AML-193 (cell line): ENCODE results near the gene C5orf24.
"Not testable (repeated sequence)": the region's sequence is repeated elsewhere in the genome, so short reads cannot be mapped to it uniquely, and the experiment has no call there.

Source experiments
- DNase-seq, 2 experiments: peaks; one replicate each; lab custom pipeline; 2025; lab: John Stamatoyannopoulos, UW

C5orf24 gene

DNA sequence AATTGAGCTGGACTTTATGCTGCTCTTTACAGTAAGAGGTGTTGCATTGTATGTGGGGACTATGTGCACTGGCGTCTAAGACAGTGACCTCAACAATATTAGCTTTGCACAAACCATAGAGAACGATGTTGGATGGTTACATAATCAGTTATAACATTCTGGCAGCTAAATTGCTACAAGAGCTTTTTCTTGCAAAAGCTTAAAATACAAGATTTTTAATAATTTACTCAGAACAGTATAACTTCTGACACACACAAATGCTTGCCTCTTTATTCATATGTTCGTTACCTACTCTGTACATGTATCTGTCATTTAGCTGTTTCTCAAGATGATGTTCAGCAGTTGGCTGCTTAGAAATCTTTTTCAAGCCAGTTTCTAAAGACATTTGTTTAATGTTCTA is 11.6 kb downstream of the C5orf24 start:
- no peak for DNase-seq

- DNase-seq, result no peak
Observed at GRCh38 chr5:134864707-134865106, 18.9 kb downstream of the C5orf24 start.

- no peak for DNase-seq
Observed at GRCh38 chr5:134873494-134873893, 27.7 kb downstream of the C5orf24 start.

GRCh38 chr5:134873987-134874830 is 28.4 kb downstream of the C5orf24 start, which contains the start of gene TXNDC15:
TXNDC15 (plus strand) TSS chr5:134874371; CDS start chr5:134874428, 57 bp downstream.
- DNase-seq, result peak; percentile 70 to 77

- peak; percentile 32 to 41 for DNase-seq
Observed at GRCh38 chr5:134874831-134875655, 29.3 kb downstream of the C5orf24 start.

DNA sequence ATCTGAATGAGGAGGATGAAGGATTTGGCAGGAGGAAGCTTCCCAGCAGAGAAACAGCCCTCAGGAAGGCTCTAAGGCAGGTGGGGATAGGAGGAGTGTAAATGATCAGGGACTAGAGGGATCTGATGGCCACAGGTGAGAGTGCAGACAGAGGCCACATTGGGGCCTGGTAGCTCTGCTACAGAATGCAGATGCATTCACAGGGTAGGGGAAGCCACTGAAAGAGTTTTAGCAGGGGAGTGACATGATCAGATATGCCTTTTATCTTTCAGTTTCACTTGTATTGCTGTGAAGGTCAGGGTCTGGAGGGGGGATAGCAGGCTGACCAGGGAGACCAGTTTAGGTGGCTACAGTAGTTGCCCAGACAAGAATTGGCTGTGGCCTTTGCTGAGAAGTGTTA is 31.4 kb downstream of the C5orf24 start:
- no peak for DNase-seq

DNA sequence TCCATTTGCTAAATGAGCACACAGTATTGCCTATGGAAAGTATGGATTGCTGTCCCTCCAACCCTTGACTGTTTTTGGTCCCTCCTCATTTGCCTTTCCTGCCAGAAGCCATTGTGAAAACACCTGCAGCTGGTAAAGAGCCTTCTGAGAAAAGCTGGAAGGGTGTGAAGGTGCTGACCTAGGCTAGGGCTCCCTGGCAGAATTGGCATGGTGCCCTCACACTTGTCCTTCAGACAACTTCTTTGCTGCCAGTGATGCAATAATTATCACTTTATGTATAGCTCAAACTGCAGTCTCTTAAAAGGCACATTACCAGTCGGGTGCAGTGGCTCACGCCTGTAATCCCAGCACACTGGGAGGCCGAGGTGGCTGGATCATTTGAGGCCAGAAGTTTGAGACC is 32.6 kb downstream of the C5orf24 start:
- DNase-seq, result no peak

- DNase-seq, result no peak
Observed at GRCh38 chr5:134879456-134879855, 33.7 kb downstream of the C5orf24 start.

GRCh38 chr5:134880937-134881336 is 35.2 kb downstream of the C5orf24 start:
- DNase-seq, result not testable (repeated sequence)

DNA sequence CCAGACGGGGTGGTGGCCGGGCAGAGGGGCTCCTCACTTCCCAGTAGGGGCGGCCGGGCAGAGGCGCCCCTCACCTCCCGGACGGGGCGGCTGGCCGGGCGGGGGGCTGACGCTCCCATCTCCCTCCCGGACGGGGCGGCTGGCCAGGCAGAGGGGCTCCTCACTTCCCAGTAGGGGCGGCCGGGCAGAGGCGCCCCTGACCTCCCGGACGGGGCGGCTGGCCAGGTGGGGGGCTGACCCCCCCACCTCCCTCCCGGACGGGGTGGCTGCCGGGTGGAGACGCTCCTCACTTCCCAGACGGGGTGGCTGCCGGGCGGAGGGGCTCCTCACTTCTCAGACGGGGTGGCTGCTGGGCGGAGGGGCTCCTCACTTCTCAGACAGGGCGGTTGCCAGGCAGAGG is 35.9 kb downstream of the C5orf24 start:
- DNase-seq, result not testable (repeated sequence)

DNA sequence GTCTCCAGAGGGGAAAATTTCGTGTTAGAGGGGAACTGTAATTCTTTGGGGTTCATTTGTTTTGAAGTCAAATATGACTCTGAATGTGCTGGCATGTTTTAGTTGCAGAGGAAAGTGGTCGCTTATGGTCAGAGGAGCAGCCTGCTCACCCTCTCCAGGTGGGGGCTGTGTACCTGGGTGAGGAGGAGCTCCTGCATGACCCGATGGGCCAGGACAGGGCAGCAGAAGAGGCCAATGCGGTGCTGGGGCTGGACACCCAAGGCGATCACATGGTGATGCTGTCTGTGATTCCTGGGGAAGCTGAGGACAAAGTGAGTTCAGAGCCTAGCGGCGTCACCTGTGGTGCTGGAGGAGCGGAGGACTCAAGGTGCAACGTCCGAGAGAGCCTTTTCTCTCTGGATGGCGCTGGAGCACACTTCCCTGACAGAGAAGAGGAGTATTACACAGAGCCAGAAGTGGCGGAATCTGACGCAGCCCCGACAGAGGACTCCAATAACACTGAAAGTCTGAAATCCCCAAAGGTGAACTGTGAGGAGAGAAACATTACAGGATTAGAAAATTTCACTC is 41.9 kb downstream of the C5orf24 start:
- no peak for DNase-seq

DNA sequence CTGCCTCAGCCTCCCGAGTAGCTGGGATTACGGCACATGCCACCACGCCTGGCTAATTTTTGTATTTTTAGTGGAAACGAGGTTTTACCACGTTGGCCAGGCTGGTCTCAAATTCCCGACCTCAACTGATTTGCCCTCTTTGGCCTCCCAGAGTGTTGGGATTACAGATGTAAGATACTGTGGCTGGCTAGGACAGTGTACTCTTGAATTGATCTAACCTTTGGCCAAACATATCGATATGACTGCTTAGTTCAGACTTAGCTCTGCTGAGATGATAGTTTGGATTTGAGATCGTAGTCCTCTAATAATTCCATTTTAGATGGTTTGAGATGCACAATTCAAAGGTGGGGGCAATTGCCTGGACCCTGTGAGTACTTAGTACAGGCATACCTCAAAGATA is 43.6 kb downstream of the C5orf24 start:
- no peak for DNase-seq

- no peak for DNase-seq
Observed at GRCh38 chr5:134891473-134891872, 45.7 kb downstream of the C5orf24 start.

GRCh38 chr5:134892282-134892681 is 46.5 kb downstream of the C5orf24 start:
- no peak for DNase-seq

DNA sequence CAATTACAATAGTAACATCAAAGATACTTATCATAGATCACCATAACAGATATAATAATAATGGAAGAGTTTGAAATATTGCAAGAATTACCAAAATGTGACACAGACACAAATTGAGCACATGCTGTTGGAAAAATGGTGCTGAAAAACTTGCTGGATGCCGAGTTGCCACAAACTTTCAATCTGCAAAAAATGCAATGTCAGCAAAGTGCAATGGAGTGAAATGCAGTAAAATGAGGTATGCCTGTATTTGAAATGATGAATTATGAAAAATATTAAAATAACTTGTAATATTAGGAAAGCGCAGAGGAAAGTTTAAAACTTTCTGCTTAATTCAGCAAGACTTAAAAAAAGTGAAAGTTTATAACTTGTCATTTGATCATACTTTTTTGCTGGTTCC is 47.2 kb downstream of the C5orf24 start:
- DNase-seq, result no peak

DNA sequence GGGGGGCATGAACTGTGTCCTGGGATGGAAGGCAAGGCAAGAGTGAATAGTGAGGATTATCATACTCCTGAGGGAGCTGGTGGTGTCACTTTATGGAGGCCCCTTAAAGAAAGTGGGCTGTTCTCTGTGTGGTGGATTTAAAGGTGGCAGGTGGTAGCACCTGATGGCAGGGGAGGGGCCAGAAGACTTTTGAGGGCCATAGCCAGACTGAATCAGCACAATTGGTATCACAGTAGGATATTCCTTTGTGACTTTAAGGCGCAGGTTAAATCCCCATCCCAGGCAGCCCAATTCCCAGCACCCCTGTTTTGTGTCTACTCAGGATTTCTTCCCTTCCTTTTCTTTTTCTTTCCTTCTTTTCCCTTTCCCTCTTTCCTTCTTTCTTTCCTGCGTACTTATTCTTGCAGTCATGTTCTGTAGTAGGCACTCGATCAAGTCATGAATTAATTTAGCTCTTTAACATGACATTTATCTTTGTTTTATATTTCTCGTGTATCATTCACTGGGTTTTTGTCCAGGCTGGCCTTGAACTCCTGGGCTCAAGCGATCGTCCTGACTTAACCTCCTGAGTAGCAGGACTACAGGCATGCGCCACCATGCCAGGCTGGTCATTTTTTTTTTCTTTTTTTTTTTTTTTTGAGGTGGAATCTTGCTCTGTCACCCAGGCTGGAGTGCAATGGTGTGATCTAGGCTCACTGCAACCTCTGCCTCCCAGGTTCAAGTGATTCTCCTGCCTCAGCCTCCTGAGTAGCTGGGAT is 48.2 kb downstream of the C5orf24 start:
- no peak for DNase-seq

DNA sequence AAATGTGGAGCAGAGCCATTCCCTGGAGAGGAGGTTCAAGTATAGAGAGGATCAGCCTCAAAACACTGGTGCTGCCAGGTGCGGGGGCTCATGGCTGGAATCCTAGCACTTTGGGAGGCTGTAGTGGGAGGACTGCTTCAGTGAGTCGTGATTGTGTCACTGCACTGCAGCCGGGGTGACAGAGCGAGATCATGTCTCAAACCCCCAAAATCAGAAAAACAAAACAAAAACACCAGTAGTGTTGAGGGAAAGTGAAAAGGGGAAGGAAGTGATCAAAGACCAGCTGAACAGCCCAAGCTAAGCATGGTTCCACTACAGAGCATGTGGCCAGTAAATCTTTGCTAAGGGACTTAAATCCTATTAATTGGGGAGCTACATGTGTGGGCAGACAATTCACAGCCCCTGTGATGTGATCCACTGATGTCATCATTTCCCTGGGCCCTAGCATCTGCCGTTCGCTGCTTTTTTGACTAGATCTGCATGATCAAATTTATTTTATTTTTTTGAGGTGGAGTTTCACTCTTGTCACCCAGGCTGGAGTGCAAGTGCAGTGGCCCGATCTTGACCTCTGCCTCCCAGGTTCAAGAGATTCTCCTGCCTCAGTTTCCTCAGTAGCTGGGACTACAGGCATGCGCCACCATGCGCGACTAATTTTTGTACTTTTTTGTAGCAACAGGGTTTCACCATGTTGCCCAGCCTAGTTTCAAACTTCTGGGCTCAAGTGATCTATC is 56.5 kb downstream of the C5orf24 start:
- peak; percentile 40 to 67 for DNase-seq

- DNase-seq, result peak; percentile 81 to 88
Observed at GRCh38 chr5:134904610-134905245, 59.0 kb downstream of the C5orf24 start, which contains the start of gene PCBD2. PCBD2 (plus strand) TSS chr5:134905131; CDS start chr5:134905140, 9 bp downstream.

DNA sequence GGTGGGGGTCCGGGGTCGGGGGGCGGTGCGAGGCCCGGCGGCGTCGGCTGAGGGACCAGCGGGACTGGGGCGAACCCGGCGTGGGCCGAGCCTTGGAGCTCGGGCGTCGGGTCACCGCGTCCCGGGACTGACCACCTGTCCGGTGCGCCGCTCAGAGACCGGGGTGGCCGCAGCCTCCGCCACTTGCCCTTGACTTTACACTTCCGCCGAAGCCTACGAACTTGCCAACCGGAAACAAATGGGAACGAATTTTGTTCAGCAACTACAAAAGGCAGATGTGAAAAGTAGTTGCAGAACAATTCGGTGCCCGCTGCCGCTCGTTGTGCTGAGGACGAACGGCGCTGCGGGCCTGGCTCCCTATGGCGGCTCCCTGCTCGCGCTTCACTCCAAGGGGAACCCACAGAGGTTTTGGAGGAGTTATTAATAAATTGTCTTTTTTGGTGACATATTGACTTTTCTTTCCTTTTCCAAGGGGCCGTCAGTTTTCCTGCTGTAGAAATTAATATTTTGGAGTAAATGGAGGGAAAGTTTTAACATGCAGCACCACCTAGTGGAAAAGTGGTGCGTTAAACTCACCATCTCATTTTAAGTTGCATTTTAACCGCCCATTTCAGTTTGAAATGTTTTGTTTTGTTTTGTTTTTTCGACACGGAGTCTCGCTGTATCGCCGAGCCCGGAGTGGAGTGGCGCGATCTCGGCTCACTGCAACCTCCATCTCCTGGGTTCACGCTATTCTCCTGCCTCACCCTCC is 59.7 kb downstream of the C5orf24 start:
- peak; percentile 65 to 77 for DNase-seq

GRCh38 chr5:134906811-134907210 is 61.0 kb downstream of the C5orf24 start:
- no peak for DNase-seq
